AG08396 (cell line): Measurements from ENCODE around the gene RGS9.

ENCODE experiments used
- DNase-seq: peaks from one replicate; pipeline ENCODE4 v3.0.0; 2012; ENCODE audit warnings: low spot score, mixed read lengths

Gene RGS9

GRCh38 chr17:65219124-65219523 lies 82.0 kb downstream of the RGS9 start:
- no peak for DNase-seq

- no peak for DNase-seq
Observed at GRCh38 chr17:65219707-65220106, 82.5 kb downstream of the RGS9 start.

- DNase-seq = no peak
Observed at GRCh38 chr17:65220732-65221131, 83.6 kb downstream of the RGS9 start.

GRCh38 chr17:65222214-65222738 lies 85.1 kb downstream of the RGS9 start:
- peak; percentile 54 for DNase-seq

- no peak for DNase-seq
Observed at GRCh38 chr17:65225061-65225460, 87.9 kb downstream of the RGS9 start.

GRCh38 chr17:65226227-65226626 lies 89.1 kb downstream of the RGS9 start:
- no peak for DNase-seq

GRCh38 chr17:65227637-65228036 lies 90.5 kb downstream of the RGS9 start:
- no peak for DNase-seq

- no peak for DNase-seq
Observed at GRCh38 chr17:65228287-65228686, 91.1 kb downstream of the RGS9 start.

GRCh38 chr17:65228734-65229620 lies 91.8 kb downstream of the RGS9 start:
- no peak for DNase-seq

GRCh38 chr17:65229621-65229995 lies 92.4 kb downstream of the RGS9 start:
- DNase-seq = no peak

GRCh38 chr17:65230040-65230439 lies 92.9 kb downstream of the RGS9 start:
- no peak for DNase-seq

- no peak for DNase-seq
Observed at GRCh38 chr17:65231086-65231485, 93.9 kb downstream of the RGS9 start.

- DNase-seq = peak; percentile 91
Observed at GRCh38 chr17:65231662-65232335, 94.6 kb downstream of the RGS9 start.

GRCh38 chr17:65235284-65235683 lies 98.1 kb downstream of the RGS9 start:
- DNase-seq = no peak

GRCh38 chr17:65236321-65236720 lies 99.2 kb downstream of the RGS9 start:
- no peak for DNase-seq

GRCh38 chr17:65243838-65244625 lies 106.9 kb downstream of the RGS9 start:
- peak; percentile 68 for DNase-seq

GRCh38 chr17:65246252-65246651 lies 109.1 kb downstream of the RGS9 start:
- DNase-seq = no peak

GRCh38 chr17:65249774-65250173 lies 112.6 kb downstream of the RGS9 start:
- no peak for DNase-seq

GRCh38 chr17:65254166-65254565 lies 117.0 kb downstream of the RGS9 start:
- no peak for DNase-seq

GRCh38 chr17:65259281-65259680 lies 122.1 kb downstream of the RGS9 start:
- DNase-seq = no peak

GRCh38 chr17:65259696-65260485 lies 122.7 kb downstream of the RGS9 start:
- DNase-seq = no peak

GRCh38 chr17:65260626-65261025 lies 123.5 kb downstream of the RGS9 start:
- DNase-seq = no peak
